ENCODE results near the gene CSAD. TPM values are rescaled to one million over a fixed set of nuclear protein-coding genes. Genes with fewer than 3 reads are reported as not detected.

The CSAD gene
- total and polyA plus RNA-seq, 2 of the 13 experiments (the other 11 are each of a cell fraction or from before 2014, with no cell fraction given): 7.2 to 23.5 TPM

DNA sequence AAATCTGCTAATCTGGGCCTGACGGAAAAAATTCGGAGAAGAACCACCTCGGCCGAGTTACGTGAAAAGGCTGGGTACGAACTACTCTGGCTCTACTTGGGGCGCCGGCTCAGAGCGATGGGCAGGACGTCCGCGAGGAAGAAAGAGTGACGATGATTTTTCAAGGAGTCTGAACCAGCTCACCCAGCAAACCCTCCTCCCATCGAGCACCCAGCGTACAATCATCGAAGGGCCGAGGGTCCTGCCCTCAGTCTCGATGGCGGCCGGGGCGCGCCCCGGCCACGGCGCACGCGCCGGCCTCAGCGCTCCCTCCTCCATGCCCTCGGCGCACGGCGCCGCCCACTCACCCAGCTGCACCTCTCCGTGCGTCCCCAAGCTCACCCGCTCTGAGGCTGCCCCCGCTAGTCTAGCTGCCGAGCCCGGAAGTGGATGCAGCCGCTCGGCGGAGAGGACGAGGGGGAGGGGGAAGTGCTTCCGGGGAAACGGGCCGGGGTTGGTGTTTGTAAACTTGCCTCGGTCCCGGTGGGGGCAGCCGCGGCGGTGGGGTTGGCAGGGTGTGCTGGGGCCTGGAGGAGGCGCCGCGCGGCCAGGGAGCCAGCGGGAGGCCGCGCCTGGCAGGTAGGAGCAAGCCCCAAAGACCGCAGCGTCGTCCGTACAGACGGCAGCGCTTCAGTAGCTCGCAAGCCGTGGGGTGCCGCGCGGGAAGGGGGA lies at the start of gene CSAD, which contains the start of gene ZNF740 (continued):
- TF ChIP-seq TBX2 (CRISPR knock-in tag; IDR thresholded peaks at IDR 0.05; ENCODE audit: borderline replicate concordance) (peak; percentile 63; the same call in 1 of the 2 replicates), ZSCAN12 (CRISPR knock-in tag; IDR thresholded peaks at IDR 0.05) (no peak), ZNF446 (CRISPR knock-in tag; IDR thresholded peaks at IDR 0.05) (0 out of 2 replicates have a peak, but pooled peaks have one; percentile 49), HOXA9 (CRISPR knock-in tag; IDR thresholded peaks at IDR 0.05; ENCODE audit: borderline replicate concordance) (peak; percentile 27; the same call in 1 of the 2 replicates), FOXK2 (IDR thresholded peaks at IDR 0.05) (peak; percentile 85), ZBTB42 (CRISPR knock-in tag; IDR thresholded peaks at IDR 0.05) (no peak), SP2 (CRISPR knock-in tag; IDR thresholded peaks at IDR 0.05) (peak; percentile 65), TAF1 (CRISPR knock-in tag; IDR thresholded peaks at IDR 0.05) (peak; percentile 62), ZNF589 (CRISPR knock-in tag; conservative IDR thresholded peaks at IDR 0.05) (no peak), EEA1 (CRISPR knock-in tag; IDR thresholded peaks at IDR 0.05; ENCODE audit: borderline replicate concordance) (peak; percentile 5; the same call in 1 of the 2 replicates), ZFP37 (CRISPR knock-in tag; IDR thresholded peaks at IDR 0.05; ENCODE audit: borderline replicate concordance) (no peak), ERF (CRISPR knock-in tag; IDR thresholded peaks at IDR 0.05) (peak; percentile 68), IRX3 (CRISPR knock-in tag; IDR thresholded peaks at IDR 0.05; ENCODE audit: borderline replicate concordance, low read depth) (0 out of 2 replicates have a peak, but pooled peaks have one; percentile 27), SAP130 (CRISPR knock-in tag; IDR thresholded peaks at IDR 0.05; ENCODE audit: low read depth) (peak; percentile 87), ZNF496 (CRISPR knock-in tag; IDR thresholded peaks at IDR 0.05; ENCODE audit: insufficient replicate concordance) (no peak), RXRB (CRISPR knock-in tag; IDR thresholded peaks at IDR 0.05; ENCODE audit: borderline replicate concordance) (peak; percentile 69), MAFG (CRISPR knock-in tag; IDR thresholded peaks at IDR 0.05) (no peak), ZNF749 (CRISPR knock-in tag; IDR thresholded peaks at IDR 0.05; ENCODE audit: borderline replicate concordance) (0 out of 2 replicates have a peak, but pooled peaks have one; percentile 46), ARID4A (CRISPR knock-in tag; IDR thresholded peaks at IDR 0.05; ENCODE audit: borderline replicate concordance) (peak; percentile 68; the same call in 1 of the 2 replicates), PHF21A (CRISPR knock-in tag; IDR thresholded peaks at IDR 0.05) (peak; percentile 81; the same call in 1 of the 2 replicates), KLF6 (CRISPR knock-in tag; IDR thresholded peaks at IDR 0.05) (no peak)
- TF ChIP-seq, protein P1, sequence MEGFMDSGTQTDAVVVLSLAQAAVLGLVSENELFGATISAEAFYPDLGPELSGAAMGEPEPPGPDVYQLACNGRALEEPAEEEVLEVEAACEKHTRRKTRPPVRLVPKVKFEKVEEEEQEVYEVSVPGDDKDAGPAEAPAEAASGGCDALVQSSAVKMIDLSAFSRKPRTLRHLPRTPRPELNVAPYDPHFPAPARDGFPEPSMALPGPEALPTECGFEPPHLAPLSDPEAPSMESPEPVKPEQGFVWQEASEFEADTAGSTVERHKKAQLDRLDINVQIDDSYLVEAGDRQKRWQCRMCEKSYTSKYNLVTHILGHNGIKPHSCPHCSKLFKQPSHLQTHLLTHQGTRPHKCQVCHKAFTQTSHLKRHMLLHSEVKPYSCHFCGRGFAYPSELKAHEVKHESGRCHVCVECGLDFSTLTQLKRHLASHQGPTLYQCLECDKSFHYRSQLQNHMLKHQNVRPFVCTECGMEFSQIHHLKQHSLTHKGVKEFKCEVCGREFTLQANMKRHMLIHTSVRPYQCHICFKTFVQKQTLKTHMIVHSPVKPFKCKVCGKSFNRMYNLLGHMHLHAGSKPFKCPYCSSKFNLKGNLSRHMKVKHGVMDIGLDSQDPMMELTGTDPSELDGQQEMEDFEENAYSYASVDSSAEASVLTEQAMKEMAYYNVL (CRISPR knock-in tag; IDR thresholded peaks at IDR 0.05; ENCODE audit: borderline replicate concordance): no peak

Data from HepG2 (cell line).